H1 (cell line): ENCODE results near the gene ABCC4. TPM values are rescaled to one million over a fixed set of nuclear protein-coding genes. Genes with fewer than 3 reads are reported as not detected.

ENCODE experiments used
- CTCF ChIA-PET: fragments of 300-600 bp; sonication (Branson Sonifier 250); formaldehyde crosslinking; loops from one replicate; lab custom pipeline; 2021; ENCODE audit not compliant: partially characterized antibody; lab: Charles Lee
- POLR2A ChIA-PET: fragments of 300-600 bp; sonication (Branson Sonifier 250); formaldehyde crosslinking; loops from one replicate; lab custom pipeline; 2021; ENCODE audit warnings: inconsistent platforms; ENCODE audit not compliant: partially characterized antibody; lab: Charles Lee
- DNase-seq, 2 experiments: peaks; one replicate each; pipeline versions ENCODE4 v3.0.0 to v3.0.0-alpha.2; 2010 to 2022; ENCODE audit warnings: low spot score in 2 of 2, low read depth in 1 of 2, mixed read lengths in 1 of 2
- FAIRE-seq: peaks from 2 replicates; lab custom pipeline; 2011; peaks lifted over from hg19 to GRCh38; lab: Jason Lieb, UNC
- H2AFZ ChIP-seq: 2 replicates; pipeline ENCODE4 v1.8.1; 2012; ENCODE audit warnings: low read length, inconsistent platforms
- H2AK5ac ChIP-seq: 2 replicates; pipeline ENCODE4 v1.6.1; 2013; ENCODE audit warnings: low read depth, low read length
- H2BK120ac ChIP-seq: replicated peaks from 2 replicates; pipeline ENCODE3; 2013; ENCODE audit warnings: low read depth, low read length, inconsistent platforms
- H2BK12ac ChIP-seq: 2 replicates; pipeline ENCODE4 v1.6.1; 2013; ENCODE audit warnings: low read depth, low read length
- H2BK15ac ChIP-seq: 2 replicates; pipeline ENCODE4 v1.6.1; 2013; ENCODE audit warnings: low read length
- H2BK20ac ChIP-seq: 2 replicates; pipeline ENCODE4 v1.6.1; 2013; ENCODE audit warnings: low read length
- H2BK5ac ChIP-seq: 2 replicates; pipeline ENCODE4 v1.6.1; 2013; ENCODE audit warnings: low read depth, low read length
- H3K14ac ChIP-seq: 2 replicates; pipeline ENCODE4 v1.6.1; 2013; ENCODE audit warnings: inconsistent platforms; ENCODE audit not compliant: insufficient read length
- H3K18ac ChIP-seq: 2 replicates; pipeline ENCODE4 v1.6.1; 2013; ENCODE audit warnings: low read length; ENCODE audit errors: extremely low read depth
- H3K23ac ChIP-seq: 2 replicates; pipeline ENCODE4 v1.6.1; 2013; ENCODE audit warnings: inconsistent platforms; ENCODE audit not compliant: insufficient read length
- H3K23me2 ChIP-seq: 2 replicates; pipeline ENCODE4 v1.6.1; 2013; ENCODE audit warnings: low read depth, low read length
- H3K27ac ChIP-seq: 2 replicates; pipeline ENCODE4 v1.6.1; 2011; ENCODE audit warnings: low read depth, low read length, inconsistent platforms
- H3K27me3 ChIP-seq, 4 experiments: replicated peaks in 1 of 4; 1 replicate in 1 of 4; 2 replicates in 3 of 4; pipeline versions ENCODE4 v1.6.1 to v1.8.1; 2011 to 2013; ENCODE audit warnings: low read length in 3 of 4, mild to moderate bottlenecking in 3 of 4, inconsistent platforms in 2 of 4, mixed read lengths in 2 of 4, moderate library complexity in 1 of 4; ENCODE audit not compliant: control insufficient read depth in 3 of 4, insufficient read depth in 3 of 4; ENCODE audit errors: extremely low read depth in 1 of 4
- H3K36me3 ChIP-seq, 4 experiments: 2 replicates each; pipeline versions ENCODE4 v1.6.1 to v1.8.1; 2011 to 2013; ENCODE audit warnings: mild to moderate bottlenecking in 4 of 4, low read length in 3 of 4, moderate library complexity in 2 of 4, control low read depth in 1 of 4, inconsistent platforms in 1 of 4; ENCODE audit not compliant: insufficient read depth in 4 of 4, control insufficient read depth in 2 of 4
- H3K4ac ChIP-seq: replicated peaks from 2 replicates; pipeline ENCODE3; 2013; ENCODE audit warnings: low read length, low read depth, mixed read lengths, inconsistent platforms; ENCODE audit not compliant: insufficient read length
- H3K4me1 ChIP-seq, 4 experiments: replicated peaks in 1 of 4; 1 replicate in 1 of 4; 2 replicates in 3 of 4; pipeline versions ENCODE4 v1.6.1 to v1.8.1; 2011 to 2013; ENCODE audit warnings: low read length in 3 of 4, inconsistent platforms in 2 of 4, mixed read lengths in 1 of 4; ENCODE audit not compliant: insufficient read depth in 4 of 4, control insufficient read depth in 3 of 4
- H3K4me2 ChIP-seq, 2 experiments: 2 replicates each; pipeline versions ENCODE4 v1.6.1 to v1.8.1; 2011 to 2013; ENCODE audit warnings: low read depth in 2 of 2, low read length in 2 of 2, control low read depth in 1 of 2, inconsistent platforms in 1 of 2, mild to moderate bottlenecking in 1 of 2; ENCODE audit not compliant: insufficient read depth in 1 of 2
- H3K4me3 ChIP-seq, 4 experiments: fragments of 200-600, 300-600 bp in 1 of 4; sonication (generic), shearing (Covaris generic), sonication (Bioruptor Twin) in 1 of 4; 2 replicates each; pipeline versions ENCODE4 v1.5.1 to v1.8.1; 2011 to 2016; ENCODE audit warnings: low read length in 4 of 4, low read depth in 3 of 4, control low read depth in 2 of 4, inconsistent platforms in 2 of 4, mild to moderate bottlenecking in 2 of 4, mixed read lengths in 1 of 4, moderate library complexity in 1 of 4; ENCODE audit not compliant: insufficient read depth in 2 of 4; ENCODE audit errors: extremely low read depth in 1 of 4
- H3K56ac ChIP-seq: replicated peaks from 2 replicates; pipeline ENCODE3; 2013; ENCODE audit warnings: low read depth, mild to moderate bottlenecking, mixed read lengths, low read length, inconsistent platforms; ENCODE audit not compliant: insufficient read length
- H3K79me1 ChIP-seq: 2 replicates; pipeline ENCODE4 v1.6.1; 2013; ENCODE audit warnings: low read depth, low read length, control low read depth
- H3K79me2 ChIP-seq, 2 experiments: 2 replicates each; pipeline versions ENCODE4 v1.6.1 to v1.8.1; 2012 to 2013; ENCODE audit warnings: low read length in 2 of 2, mild to moderate bottlenecking in 2 of 2, inconsistent platforms in 1 of 2; ENCODE audit not compliant: insufficient read depth in 2 of 2, control insufficient read depth in 1 of 2
- H3K9ac ChIP-seq, 4 experiments: replicated peaks in 1 of 4; 1 replicate in 1 of 4; 2 replicates in 3 of 4; pipeline versions ENCODE4 v1.6.1 to v1.8.1; 2011 to 2013; ENCODE audit warnings: low read depth in 3 of 4, low read length in 3 of 4, control low read depth in 2 of 4, mild to moderate bottlenecking in 2 of 4, moderate library complexity in 2 of 4, inconsistent platforms in 1 of 4; ENCODE audit errors: extremely low read depth in 1 of 4
- H3K9me3 ChIP-seq, 2 experiments: 2 replicates each; pipeline versions ENCODE4 v1.6.1 to v1.8.1; 2012 to 2013; ENCODE audit warnings: mild to moderate bottlenecking in 2 of 2, moderate library complexity in 2 of 2, control low read depth in 1 of 2, inconsistent platforms in 1 of 2, low read depth in 1 of 2, low read length in 1 of 2, mixed read lengths in 1 of 2; ENCODE audit not compliant: insufficient read depth in 2 of 2
- H4K20me1 ChIP-seq, 2 experiments: replicated peaks in 1 of 2; 2 replicates each; pipeline versions ENCODE3 to v1.8.1; 2011 to 2013; ENCODE audit warnings: inconsistent platforms in 2 of 2, low read length in 2 of 2, mild to moderate bottlenecking in 1 of 2; ENCODE audit not compliant: insufficient read depth in 2 of 2, control insufficient read depth in 1 of 2
- H4K5ac ChIP-seq: 2 replicates; pipeline ENCODE4 v1.6.1; 2013; ENCODE audit warnings: low read length, low read depth, mixed read lengths, inconsistent platforms; ENCODE audit not compliant: insufficient read length
- H4K8ac ChIP-seq: 2 replicates; pipeline ENCODE4 v1.8.0; 2013; ENCODE audit warnings: mild to moderate bottlenecking, moderate library complexity, low read length, inconsistent platforms; ENCODE audit not compliant: insufficient read depth; ENCODE audit errors: extremely low read depth
- H4K91ac ChIP-seq: replicated peaks from 2 replicates; pipeline ENCODE3; 2013; ENCODE audit warnings: low read length, mixed read lengths, inconsistent platforms; ENCODE audit not compliant: insufficient read length
- BACH1 ChIP-seq: IDR thresholded peaks from 2 replicates; pipeline ENCODE4 v1.6.1; 2012; ENCODE audit warnings: low read length, improper control_type of control experiment
- CHD1 ChIP-seq: IDR thresholded peaks from 2 replicates; pipeline ENCODE4 v1.6.1; 2012; ENCODE audit warnings: low read depth, low read length, improper control_type of control experiment
- CHD2 ChIP-seq: IDR thresholded peaks from 2 replicates; pipeline ENCODE4 v1.6.1; 2012; ENCODE audit warnings: low read length, improper control_type of control experiment
- EGR1 ChIP-seq: IDR thresholded peaks from 2 replicates; pipeline ENCODE4 v1.6.1; 2011; ENCODE audit warnings: low read depth, low read length, borderline replicate concordance
- GTF2F1 ChIP-seq: IDR thresholded peaks from 2 replicates; pipeline ENCODE4 v1.6.1; 2012; ENCODE audit warnings: low read depth, low read length, improper control_type of control experiment, borderline replicate concordance
- NANOG ChIP-seq: IDR thresholded peaks from 2 replicates; pipeline ENCODE4 v1.6.1; 2011; ENCODE audit warnings: low read length, low read depth, mild to moderate bottlenecking, inconsistent platforms; ENCODE audit not compliant: insufficient read depth, poor library complexity, severe bottlenecking
- PHF8 ChIP-seq: fragments of 200-600 bp; sonication (generic); conservative IDR thresholded peaks from 2 replicates; pipeline ENCODE4 v1.7.1; 2012; ENCODE audit warnings: low read depth, mild to moderate bottlenecking, inconsistent platforms, low read length, moderate library complexity
- POU5F1 ChIP-seq: IDR thresholded peaks from 2 replicates; pipeline ENCODE4 v1.6.1; 2011; ENCODE audit warnings: low read depth, mild to moderate bottlenecking, low read length, moderate library complexity
- SP4 ChIP-seq: IDR thresholded peaks from 2 replicates; pipeline ENCODE4 v1.6.1; 2012; ENCODE audit warnings: low read length, inconsistent platforms
- SRF ChIP-seq: IDR thresholded peaks from 2 replicates; pipeline ENCODE4 v1.6.1; 2011; ENCODE audit warnings: mild to moderate bottlenecking, low read depth, low read length, moderate library complexity
- TAF1 ChIP-seq: IDR thresholded peaks from 2 replicates; pipeline ENCODE4 v1.6.1; 2011; ENCODE audit warnings: mild to moderate bottlenecking, low read depth, low read length
- USF2 ChIP-seq: IDR thresholded peaks from 2 replicates; pipeline ENCODE4 v1.6.1; 2011; ENCODE audit warnings: low read length, improper control_type of control experiment
- WGBS, 2 experiments: shearing (Covaris generic) in 1 of 2; methylation state at CpG; one replicate each; pipeline versions ENCODE4 v1.1.6 to v1.1.7; 2013 to 2015; ENCODE audit warnings: low lambda C conversion rate in 2 of 2, mixed read lengths in 2 of 2, inconsistent platforms in 1 of 2, low coverage in 1 of 2, missing lambda C conversion rate in 1 of 2; ENCODE audit not compliant: insufficient replicate concordance in 2 of 2, insufficient coverage in 1 of 2, insufficient read length in 1 of 2; ENCODE audit errors: extremely low coverage in 1 of 2, missing lambda C conversion rate in 1 of 2; 5-methylcytosine and 5-hydroxymethylcytosine counted together
- polyA plus RNA-seq, 7 experiments: library from polyadenylated mRNA; depleted of rRNA in 3 of 7; stranded (reverse) in 5 of 7; unstranded in 2 of 7; fragments of >200 nt in 5 of 7; fragments of 200-250 nt in 2 of 7; gene quantifications; 1 replicate in 5 of 7; 2 replicates in 1 of 7; 4 replicates in 1 of 7; pipeline versions ENCODE4 v1.2.1 to v1.2.3, GENCODE V29; 2011 to 2013; ENCODE audit warnings: missing spikeins in 2 of 7, mixed read lengths in 2 of 7
- total RNA-seq: library from RNA; stranded (reverse); fragmentation: NEBNext Ultra II Directional; extraction: Animal tissue kit (Norgen Biotek cat#: 25700); gene quantifications from 2 replicates; pipeline ENCODE4 v1.2.1, GENCODE V29; 2021

The ABCC4 gene
- total and polyA plus RNA-seq, 2 of the 8 experiments (the other 6 are each of a cell fraction or from before 2014, with no cell fraction given) = 4.0 to 14.1 TPM

DNA sequence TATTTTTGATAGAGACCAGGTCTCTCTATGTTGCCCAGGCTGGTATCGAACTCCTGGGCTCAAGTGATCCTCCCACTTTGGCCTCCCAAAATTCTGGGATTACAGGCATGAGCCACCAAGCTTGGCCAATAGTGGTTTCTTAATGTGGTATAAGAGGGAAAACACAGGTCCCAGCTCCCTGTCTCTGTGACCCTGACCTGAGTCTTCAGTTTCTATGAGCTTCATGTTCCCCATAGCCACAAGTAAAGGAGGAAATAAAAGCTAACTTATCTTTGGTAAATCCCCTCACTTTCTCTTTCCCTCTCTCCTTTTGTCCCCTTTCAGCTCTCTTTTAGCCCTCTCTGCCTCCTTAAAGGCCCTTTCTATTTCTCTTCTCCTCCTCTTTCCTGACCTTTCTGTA, 50.3 kb downstream of the ABCC4 start:
- no peak overlapping the region for H3K9ac ChIP-seq
- H2BK5ac ChIP-seq = no peak overlapping the region
- DNase-seq = no peak
- no peak overlapping the region for H2BK120ac ChIP-seq
- no peak overlapping the region for H2BK12ac ChIP-seq
- POLR2A ChIA-PET = no interaction called here
- no peak overlapping the region for H3K23ac ChIP-seq
- no peak overlapping the region for H2BK20ac ChIP-seq
- WGBS, 2 experiments = 100% methylated on average over 1 of the region's 1 CpG; no CpG with 5 or more reads in 1 of the 2 experiments
- no peaks in the 10 kb centered on the region for H4K20me1 ChIP-seq
- FAIRE-seq = no peak
- H3K18ac ChIP-seq = no peak overlapping the region
- no peaks in the 10 kb centered on the region for H3K36me3 ChIP-seq
- no peak for TF ChIP-seq POU5F1
- TF ChIP-seq EGR1 = no peak
- TF ChIP-seq GTF2F1 = no peak
- TF ChIP-seq NANOG = no peak
- no peak for TF ChIP-seq SP4
- no peak for TF ChIP-seq CHD2
- no peak for TF ChIP-seq TAF1
- TF ChIP-seq BACH1 = no peak
- TF ChIP-seq SRF = no peak
- no peak for TF ChIP-seq PHF8
- TF ChIP-seq CHD1 = no peak
- no peak for TF ChIP-seq USF2
- H3K79me2 ChIP-seq = no peaks in the 10 kb centered on the region
- H3K4me3 ChIP-seq = no peak overlapping the region
- CTCF ChIA-PET = no interaction called here
- H3K23me2 ChIP-seq = no peaks in the 10 kb centered on the region
- no peaks in the 10 kb centered on the region for H3K9me3 ChIP-seq
- no peak overlapping the region for H3K4me2 ChIP-seq
- H3K4me1 ChIP-seq = no peaks in the 10 kb centered on the region
- no peak overlapping the region for H4K8ac ChIP-seq
- no peak overlapping the region for H3K14ac ChIP-seq
- no peak overlapping the region for H3K4ac ChIP-seq
- no peak overlapping the region for H2BK15ac ChIP-seq
- no peak overlapping the region for H4K5ac ChIP-seq
- no peak overlapping the region for H2AK5ac ChIP-seq
- no peak overlapping the region for H2AFZ ChIP-seq
- no peaks in the 10 kb centered on the region; the same call in 1 of the 2 replicates for H3K79me1 ChIP-seq
- H4K91ac ChIP-seq = no peak overlapping the region
- no peak overlapping the region for H3K27ac ChIP-seq
- no peaks in the 10 kb centered on the region for H3K27me3 ChIP-seq
- no peak overlapping the region for H3K56ac ChIP-seq
